Adipocyte (in vitro differentiated cells): ENCODE results near the gene IP6K3.

Experiments used
- DNase-seq: peaks from one replicate; pipeline ENCODE4 v3.0.0-alpha.2; 2015; ENCODE audit warnings: low read depth
- H3K27me3 ChIP-seq: replicated peaks from 2 replicates; pipeline ENCODE4 v1.7.0; 2013; ENCODE audit warnings: mild to moderate bottlenecking, low read length, moderate library complexity; ENCODE audit not compliant: control insufficient read depth, insufficient read depth
- H3K36me3 ChIP-seq: 2 replicates; pipeline ENCODE4 v1.7.0; 2013; ENCODE audit warnings: low read length, mild to moderate bottlenecking, moderate library complexity; ENCODE audit not compliant: control insufficient read depth, insufficient read depth, severe bottlenecking
- H3K4me1 ChIP-seq: 2 replicates; pipeline ENCODE4 v1.7.0; 2013; ENCODE audit warnings: mild to moderate bottlenecking, low read length, moderate library complexity; ENCODE audit not compliant: control insufficient read depth, insufficient read depth
- H3K4me3 ChIP-seq: 2 replicates; pipeline ENCODE4 v1.7.0; 2013; ENCODE audit warnings: mild to moderate bottlenecking, low read length, moderate library complexity
- H3K9ac ChIP-seq: 2 replicates; pipeline ENCODE4 v1.7.0; 2013; ENCODE audit warnings: mild to moderate bottlenecking, low read length, moderate library complexity
- H3K9me3 ChIP-seq: 2 replicates; pipeline ENCODE4 v1.7.0; 2013; ENCODE audit warnings: mild to moderate bottlenecking, low read length, moderate library complexity; ENCODE audit not compliant: control insufficient read depth

Gene IP6K3

DNA sequence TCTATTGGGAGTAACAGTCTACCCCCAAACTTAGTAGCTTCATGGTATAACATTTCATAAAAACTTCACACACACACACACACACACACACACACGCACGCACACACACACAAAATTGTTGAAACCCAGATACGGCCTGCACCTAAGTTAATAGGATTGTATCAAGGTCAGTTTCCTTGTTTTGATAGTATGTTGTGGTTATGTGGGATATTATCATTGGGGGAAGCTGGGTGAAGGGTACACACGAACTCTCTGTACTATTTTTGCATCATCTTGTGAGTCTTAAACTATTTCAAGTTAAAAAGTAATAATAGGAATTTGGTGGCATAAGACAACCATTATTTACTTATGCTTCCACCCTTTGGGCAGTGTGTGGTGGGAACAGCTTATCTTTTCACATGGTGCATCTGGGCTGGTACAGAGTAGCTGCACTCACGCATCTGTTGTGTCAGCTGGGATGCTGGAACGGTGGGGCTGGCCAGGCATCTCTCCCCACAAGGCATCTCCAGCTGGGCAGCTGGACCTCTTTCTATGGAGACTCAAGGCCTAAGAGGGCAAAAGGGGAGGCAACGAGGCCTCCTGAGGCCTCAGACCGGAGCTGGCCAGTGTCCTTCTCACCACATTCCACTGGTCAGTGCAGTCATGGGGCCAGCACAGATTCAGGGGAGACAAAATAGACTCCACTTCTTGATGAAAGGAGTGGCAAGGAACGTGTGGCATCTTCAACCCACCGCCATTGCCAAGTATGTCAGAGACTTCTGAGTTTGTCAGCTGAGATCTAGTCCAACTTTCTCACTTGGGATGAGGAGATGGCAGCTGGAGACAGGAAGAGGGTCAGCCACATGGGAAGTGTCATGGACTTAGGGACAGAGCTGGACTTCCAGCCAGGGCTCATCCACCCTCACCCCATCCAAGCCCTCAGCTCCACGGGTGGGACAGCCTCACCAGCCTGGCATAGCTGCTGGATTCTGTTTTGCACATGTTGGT, 20.5 kb upstream of the IP6K3 start:
- no peak for DNase-seq
- H3K4me1 ChIP-seq = peaks cover 43% of the 10 kb centered on the region
- H3K9me3 ChIP-seq = peaks cover 7% of the 10 kb centered on the region
- peaks cover 4% of the 10 kb centered on the region for H3K27me3 ChIP-seq
- H3K4me3 ChIP-seq = no peak overlapping the region
- H3K9ac ChIP-seq = no peak overlapping the region
- H3K36me3 ChIP-seq = peaks cover 2% of the 10 kb centered on the region

DNA sequence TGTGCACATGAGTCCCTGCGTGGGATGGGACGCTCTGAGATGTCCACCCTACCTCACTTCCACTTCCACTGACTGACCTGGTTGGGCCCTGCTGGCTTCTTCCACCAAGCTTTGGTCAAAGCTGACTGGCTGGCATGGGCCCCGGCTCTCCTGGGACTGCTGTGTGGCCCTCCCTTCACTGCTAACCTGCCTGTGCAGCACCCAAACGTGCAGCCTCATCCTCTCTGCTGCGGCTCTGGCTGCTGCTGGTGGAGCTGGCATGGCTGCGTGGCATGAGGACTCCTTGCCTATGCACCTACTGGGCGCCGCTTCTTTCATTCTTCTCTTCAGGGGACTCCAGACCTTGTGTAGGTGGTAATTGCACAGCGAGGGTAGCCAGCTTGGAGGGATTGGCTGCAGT, 18.7 kb upstream of the IP6K3 start:
- no peak for DNase-seq
- peaks cover 4% of the 10 kb centered on the region for H3K27me3 ChIP-seq

DNA sequence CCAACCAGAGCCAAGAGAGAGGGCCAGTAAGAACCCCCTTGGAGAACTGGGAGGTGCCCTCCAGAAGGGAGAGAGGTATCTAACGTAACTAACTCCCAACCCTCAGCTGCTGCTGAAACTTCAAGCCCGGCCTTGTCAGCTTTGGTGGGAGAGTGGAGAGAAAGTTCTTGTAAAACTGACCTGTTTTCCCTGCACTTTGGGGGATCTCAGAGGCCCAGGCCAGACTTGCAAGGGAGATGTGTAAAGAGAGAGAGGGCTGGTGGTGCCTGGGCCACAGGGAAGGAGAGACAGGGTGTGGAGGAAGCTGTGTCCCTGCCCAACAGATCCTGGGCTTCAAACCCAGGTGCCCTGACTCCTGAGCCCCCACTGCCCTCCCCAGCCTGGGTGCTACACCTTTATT, 17.3 kb upstream of the IP6K3 start:
- DNase-seq = no peak
- Histone ChIP-seq H3K36me3 (no peaks in the 10 kb centered on the region), H3K9me3 (peaks cover 7% of the 10 kb centered on the region), H3K27me3 (peaks cover 4% of the 10 kb centered on the region), H3K9ac (no peak overlapping the region), H3K4me1 (peaks cover 15% of the 10 kb centered on the region), H3K4me3 (no peak overlapping the region)

More for the DNA sequence above, 18.7 kb upstream of the IP6K3 start:
- Histone ChIP-seq H3K9ac (no peak overlapping the region), H3K9me3 (peaks cover 7% of the 10 kb centered on the region), H3K4me1 (peaks cover 28% of the 10 kb centered on the region), H3K36me3 (no peaks in the 10 kb centered on the region), H3K4me3 (no peak overlapping the region)

DNA sequence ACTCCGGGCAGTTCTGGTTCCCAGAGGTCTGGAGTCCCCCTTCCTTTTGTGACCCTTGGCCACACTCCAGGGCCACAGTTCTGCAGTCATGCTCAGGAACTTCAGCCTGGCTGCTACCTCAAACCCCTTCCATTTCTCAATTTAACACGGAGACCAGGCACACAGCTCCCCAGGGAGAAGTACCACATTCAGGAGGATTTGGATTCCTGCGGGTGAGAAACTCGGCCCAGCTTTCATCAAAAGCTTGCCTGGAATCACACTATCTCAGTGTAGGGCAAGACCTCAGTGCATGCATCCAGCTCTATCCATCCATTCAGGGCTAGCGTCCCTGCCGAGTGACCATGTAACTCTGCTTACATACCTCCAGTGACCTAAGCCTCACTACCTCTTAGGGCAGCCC, 16.8 kb upstream of the IP6K3 start:
- H3K27me3 ChIP-seq = peaks cover 6% of the 10 kb centered on the region
- H3K4me3 ChIP-seq = no peak overlapping the region
- peaks cover 10% of the 10 kb centered on the region for H3K4me1 ChIP-seq
- H3K9ac ChIP-seq = no peak overlapping the region
- peaks cover 7% of the 10 kb centered on the region for H3K9me3 ChIP-seq
- no peaks in the 10 kb centered on the region for H3K36me3 ChIP-seq
- DNase-seq = no peak

DNA sequence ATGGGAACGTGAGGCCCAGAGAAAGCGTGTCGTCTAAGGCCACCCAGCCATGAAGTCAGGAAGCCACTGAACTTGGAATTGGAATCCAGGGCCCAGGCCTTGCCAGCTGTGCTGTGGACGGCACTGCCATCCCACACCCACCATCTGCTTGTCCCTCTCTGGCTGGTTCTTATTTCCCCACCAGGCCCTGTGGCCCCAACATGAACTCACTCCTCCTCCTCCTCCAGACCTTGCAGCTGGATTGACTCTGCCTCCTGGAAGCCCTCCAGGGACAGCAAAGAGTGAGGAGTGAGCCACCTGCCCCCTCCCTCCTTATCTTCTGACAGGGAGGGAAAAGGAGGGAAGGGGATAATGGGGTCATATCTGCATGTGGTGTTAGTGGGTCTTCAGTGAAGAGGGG, 16.0 kb upstream of the IP6K3 start:
- DNase-seq = no peak
- peaks cover 7% of the 10 kb centered on the region for H3K4me1 ChIP-seq
- no peak overlapping the region for H3K9ac ChIP-seq
- H3K4me3 ChIP-seq = no peak overlapping the region
- H3K36me3 ChIP-seq = no peaks in the 10 kb centered on the region
- H3K9me3 ChIP-seq = peaks cover 7% of the 10 kb centered on the region
- peaks cover 6% of the 10 kb centered on the region for H3K27me3 ChIP-seq

DNA sequence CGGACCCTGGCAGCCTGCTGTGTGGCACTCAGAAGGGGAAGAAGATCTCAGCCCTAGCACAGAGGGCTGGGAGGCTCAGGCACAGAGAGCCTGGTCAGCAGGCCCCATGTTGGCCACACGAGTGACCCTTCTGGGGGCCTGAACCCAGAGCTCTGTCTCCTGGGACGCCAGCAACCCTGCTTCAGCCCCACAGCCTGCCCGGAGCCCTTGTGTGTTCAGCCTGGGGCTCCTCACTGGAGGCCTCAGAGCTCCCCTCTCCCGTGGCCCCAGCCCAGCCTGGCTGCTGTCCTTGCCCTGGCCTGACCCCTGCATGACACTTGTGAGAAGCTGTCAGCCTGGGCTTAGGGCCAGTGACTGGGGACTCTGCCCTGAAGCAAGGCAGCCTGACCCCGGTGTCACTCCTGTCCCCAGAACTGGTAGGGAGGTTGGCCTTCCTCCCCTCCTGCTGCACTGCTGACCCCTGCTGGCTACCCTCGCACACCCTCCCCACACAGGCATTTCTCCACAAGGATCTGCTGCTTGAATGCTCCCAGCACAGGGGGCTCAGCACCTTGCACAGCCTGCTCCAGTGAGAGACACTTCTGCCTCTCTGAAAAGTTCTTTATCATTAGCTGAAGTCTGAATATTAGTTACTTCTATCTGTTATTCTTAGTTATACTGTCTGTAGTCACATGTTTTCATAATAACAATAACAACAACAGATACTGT, 15.4 kb upstream of the IP6K3 start:
- peak; percentile 57 for DNase-seq
- Histone ChIP-seq H3K4me3 (no peak overlapping the region), H3K4me1 (peaks cover 7% of the 10 kb centered on the region)

DNA sequence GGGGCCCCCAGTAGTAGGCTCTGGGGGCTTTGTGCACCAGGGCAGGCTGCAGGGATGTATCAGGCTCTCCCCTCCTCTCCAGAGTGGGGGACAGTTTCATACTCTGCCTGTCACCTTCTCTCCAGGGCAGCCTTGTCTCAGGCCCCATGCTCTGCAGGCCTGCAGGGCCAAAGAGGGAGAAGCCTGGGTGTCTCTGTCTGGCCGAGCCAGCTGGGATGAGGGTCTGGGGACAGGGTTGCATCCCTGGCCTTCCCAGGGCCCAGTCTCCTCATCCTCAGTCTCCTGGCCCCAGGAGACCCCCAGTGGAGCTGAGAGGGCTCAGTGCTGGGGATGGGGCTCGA, 14.8 kb upstream of the IP6K3 start:
- Histone ChIP-seq H3K27me3 (peaks cover 17% of the 10 kb centered on the region), H3K4me3 (no peak overlapping the region), H3K9me3 (no peaks in the 10 kb centered on the region), H3K36me3 (no peaks in the 10 kb centered on the region), H3K4me1 (peaks cover 7% of the 10 kb centered on the region), H3K9ac (peak overlapping the region; percentile 1)
- no peak for DNase-seq

More for the DNA sequence above, 15.4 kb upstream of the IP6K3 start:
- peak overlapping the region; percentile 1 for H3K9ac ChIP-seq
- H3K36me3 ChIP-seq = no peaks in the 10 kb centered on the region
- H3K27me3 ChIP-seq = peaks cover 11% of the 10 kb centered on the region
- H3K9me3 ChIP-seq = peaks cover 3% of the 10 kb centered on the region

DNA sequence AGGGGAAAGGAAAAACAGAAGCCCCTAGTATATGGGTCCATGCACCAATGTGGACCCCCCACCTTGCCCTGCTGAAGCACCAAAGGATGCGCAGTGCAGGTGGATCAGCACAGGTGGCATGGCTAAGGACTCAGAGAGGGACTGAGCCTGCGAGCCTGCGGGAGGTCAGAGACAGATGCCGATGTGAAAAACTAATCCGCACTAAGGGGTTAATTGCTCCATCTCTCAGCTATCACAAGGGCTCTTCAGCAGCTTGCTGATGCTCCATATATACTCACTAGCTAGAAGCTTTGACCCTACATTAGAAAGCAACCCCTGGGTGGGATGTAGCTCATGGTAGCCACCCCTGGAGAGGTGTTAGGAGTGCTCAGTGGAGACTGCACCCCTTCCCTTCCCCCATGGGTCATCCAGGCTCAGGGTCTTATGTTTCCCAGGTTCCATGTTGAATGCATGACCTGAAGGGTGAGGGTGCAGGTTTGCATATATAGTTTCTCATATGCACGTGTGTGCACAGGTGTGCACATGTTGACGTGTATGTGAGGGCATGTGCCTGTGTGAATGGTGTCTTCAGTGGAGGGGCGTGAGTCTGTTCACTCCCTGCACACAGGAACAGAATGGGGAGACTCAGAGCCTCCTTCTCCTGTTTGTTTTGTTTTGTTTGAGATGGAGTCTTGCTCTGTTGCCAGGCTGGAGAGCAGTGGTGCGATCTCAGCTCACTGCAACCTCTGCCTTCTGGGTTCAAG, 13.4 kb upstream of the IP6K3 start:
- Histone ChIP-seq H3K27me3 (peaks cover 19% of the 10 kb centered on the region), H3K4me3 (no peak overlapping the region), H3K9me3 (no peaks in the 10 kb centered on the region), H3K4me1 (peaks cover 7% of the 10 kb centered on the region), H3K9ac (no peak overlapping the region), H3K36me3 (no peaks in the 10 kb centered on the region)
- DNase-seq = no peak

DNA sequence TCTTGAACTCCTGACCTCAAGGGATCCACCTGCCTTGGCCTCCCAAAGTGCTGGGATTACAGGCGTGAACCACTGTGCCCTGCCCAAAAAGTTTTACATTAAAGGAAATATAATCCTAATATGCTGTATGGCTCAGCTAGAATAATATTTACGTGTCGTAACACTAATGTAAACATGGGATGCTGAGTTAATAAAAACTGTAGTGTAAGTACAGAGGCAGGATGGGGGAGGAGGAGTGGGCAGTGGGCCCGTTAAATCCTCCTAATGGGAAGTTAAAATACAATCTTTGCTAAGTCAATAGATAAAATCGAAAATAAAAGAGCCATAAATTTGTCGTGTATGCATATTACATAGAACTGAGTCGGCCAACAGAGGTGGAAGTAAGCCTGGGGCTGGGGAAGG, 12.1 kb upstream of the IP6K3 start:
- H3K9me3 ChIP-seq = no peaks in the 10 kb centered on the region
- H3K9ac ChIP-seq = no peak overlapping the region
- H3K4me1 ChIP-seq = peaks cover 7% of the 10 kb centered on the region
- no peaks in the 10 kb centered on the region for H3K36me3 ChIP-seq
- H3K27me3 ChIP-seq = peaks cover 19% of the 10 kb centered on the region
- no peak overlapping the region for H3K4me3 ChIP-seq
- DNase-seq = no peak

DNA sequence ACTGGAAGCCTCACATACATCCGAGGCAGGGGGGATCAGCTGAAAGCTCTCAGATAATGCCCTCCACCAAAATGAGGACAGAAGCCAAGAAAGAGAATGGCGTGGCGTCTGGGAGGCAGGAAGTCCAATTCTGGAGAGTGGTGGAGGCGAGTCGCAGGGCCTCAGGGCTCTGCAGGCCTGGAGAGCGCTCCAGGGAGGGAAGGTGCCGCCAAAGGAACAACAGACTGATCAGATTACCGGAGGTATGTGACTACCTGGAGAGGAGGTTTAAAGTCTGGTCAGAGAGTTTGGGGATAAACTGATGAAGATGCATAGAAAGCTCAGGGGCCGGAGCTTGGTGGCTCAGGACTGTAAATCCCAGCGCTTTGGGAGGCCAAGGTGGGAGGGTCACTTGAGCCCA, 11.2 kb upstream of the IP6K3 start:
- Histone ChIP-seq H3K9me3 (no peaks in the 10 kb centered on the region), H3K9ac (no peak overlapping the region), H3K4me1 (peaks cover 7% of the 10 kb centered on the region), H3K4me3 (no peak overlapping the region), H3K27me3 (peaks cover 22% of the 10 kb centered on the region), H3K36me3 (no peaks in the 10 kb centered on the region)
- no peak for DNase-seq

DNA sequence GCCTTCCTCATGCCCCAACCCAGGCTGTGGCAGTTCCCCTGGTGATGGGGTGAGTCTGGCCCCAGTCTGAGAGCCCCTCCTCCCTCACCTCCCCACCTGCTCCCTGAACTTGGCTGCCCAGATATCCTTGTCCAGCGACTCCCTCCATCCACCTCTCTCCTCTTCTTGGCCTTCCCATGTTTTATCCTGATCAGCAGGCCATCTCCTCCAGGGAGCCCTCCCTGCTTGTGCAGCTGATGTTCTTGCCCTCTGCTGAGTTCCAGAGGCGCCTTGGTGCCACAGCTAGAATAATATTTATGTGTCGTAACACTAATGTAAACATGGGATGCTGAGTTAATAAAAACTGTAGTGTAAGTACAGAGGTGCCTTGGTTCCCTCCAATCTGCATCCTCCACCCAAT, 10.4 kb upstream of the IP6K3 start:
- no peak for DNase-seq

More for the DNA sequence above, 10.4 kb upstream of the IP6K3 start:
- Histone ChIP-seq H3K27me3 (peaks cover 30% of the 10 kb centered on the region), H3K9ac (no peak overlapping the region), H3K9me3 (no peaks in the 10 kb centered on the region), H3K36me3 (no peaks in the 10 kb centered on the region), H3K4me1 (peaks cover under 1% of the 10 kb centered on the region), H3K4me3 (no peak overlapping the region)
